Embryonic facial prominence (tissue), 1 donor: ENCODE measurements around the gene RGS9.
"Not testable (repeated sequence)": the region's sequence is repeated elsewhere in the genome, so short reads cannot be mapped to it uniquely, and the experiment has no call there.

ENCODE experiments used
- DNase-seq: peaks from one replicate; pipeline ENCODE4 v3.0.0-alpha.2; 2016; ENCODE audit errors: extremely low spot score

The RGS9 gene

DNA sequence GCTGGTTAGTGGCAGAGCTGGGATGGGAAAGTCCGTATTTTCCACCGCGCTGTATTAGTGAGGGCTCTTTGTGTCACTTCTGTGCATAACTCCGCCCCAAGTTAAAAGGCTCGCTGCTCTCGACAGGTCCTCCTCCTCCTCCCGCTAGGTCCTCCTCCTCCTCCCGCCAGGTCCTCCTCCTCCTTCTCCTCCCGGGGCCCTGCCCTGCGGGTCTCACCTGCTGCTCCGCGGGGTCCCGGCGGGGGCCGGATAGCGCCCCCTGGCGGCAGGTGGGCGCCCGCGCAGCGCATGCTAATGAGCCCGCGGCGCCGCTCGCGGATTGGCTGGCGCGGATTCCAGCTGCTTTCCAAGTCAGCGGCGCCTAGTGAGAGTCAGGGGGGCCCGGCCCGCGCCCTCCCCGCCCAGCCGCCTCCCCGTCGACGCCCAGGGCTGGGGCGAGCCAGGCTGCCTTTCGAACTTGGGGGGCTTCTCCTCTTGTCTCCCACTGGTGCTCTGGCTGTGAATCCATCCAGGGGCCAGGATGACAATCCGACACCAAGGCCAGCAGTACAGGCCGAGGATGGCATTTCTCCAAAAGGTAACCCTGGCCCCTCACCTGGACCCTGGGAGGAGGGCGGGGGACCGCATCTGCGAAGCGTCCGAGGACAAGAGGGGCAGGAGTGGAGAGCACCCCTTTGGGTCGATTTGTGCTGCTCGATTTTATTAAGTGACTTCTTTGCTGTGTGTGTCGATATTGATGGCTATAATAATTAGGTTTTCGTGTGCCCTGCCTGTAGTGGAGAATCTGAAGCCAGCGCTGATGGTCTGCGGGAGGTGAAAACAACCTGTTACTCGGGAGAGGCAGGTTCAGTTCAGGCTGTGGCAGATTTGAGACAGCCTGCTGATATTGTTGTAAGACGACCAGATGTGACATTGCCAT, at the start of gene RGS9:
Gene RGS9, plus strand, starts transcription at position 350 of the 919 bp plus-strand sequence. Its CDS starts 171 bp downstream, at position 521.
- no peak for DNase-seq

DNA sequence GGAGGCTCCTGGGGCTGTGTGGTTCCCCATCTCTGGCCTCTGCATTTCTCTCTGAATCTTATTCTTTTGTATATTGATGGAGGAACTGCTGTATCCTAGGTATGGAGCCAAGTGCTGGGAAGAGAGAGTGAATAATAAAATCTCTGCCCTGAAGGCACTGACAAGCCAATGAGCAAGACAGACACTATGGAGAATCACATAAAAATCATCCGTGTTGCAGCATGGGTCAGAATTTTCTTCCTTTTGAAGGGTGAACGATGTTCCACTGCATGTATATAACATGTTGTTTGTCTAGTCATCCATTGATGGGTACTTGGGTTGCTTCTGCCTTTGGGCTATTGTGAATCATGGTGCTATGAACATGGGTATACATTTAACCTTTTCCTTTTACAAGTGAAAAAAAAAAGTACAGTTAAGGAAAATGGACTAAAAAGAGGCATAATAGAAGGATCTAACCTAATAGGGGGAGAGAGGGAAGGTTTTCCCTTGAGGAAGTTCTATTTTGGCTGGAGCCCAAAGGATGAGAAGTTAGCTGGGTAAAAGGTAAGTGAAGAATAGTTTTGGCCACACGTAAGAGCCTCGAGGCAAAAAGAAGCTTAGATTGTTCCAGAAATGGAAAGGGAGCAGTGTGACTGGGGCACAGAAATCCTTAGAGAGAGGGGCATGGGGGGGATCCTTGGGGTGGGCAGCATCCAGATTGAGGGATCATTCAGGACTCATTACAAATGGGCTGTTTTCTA, 48.4 kb upstream of the RGS9 start:
- DNase-seq: no peak

DNA sequence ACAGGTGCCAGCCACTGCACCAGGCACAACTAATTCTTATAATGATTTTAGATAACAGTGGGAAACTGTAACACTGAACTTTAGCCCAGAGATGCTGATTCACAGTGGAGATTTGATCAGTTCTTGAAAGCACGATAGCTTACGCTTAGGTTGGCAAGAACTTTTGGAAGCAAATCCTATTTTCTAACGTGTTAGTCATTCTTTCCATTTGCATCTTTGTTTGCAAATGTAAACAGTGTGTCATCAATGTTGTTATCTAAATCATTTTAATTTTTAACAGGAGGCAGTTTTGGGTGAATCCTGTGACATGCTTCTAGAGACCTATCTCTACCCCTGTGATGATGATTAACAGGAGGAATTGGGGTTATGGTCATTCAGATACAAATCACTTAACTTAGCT, 44.9 kb upstream of the RGS9 start:
- no peak for DNase-seq

DNA sequence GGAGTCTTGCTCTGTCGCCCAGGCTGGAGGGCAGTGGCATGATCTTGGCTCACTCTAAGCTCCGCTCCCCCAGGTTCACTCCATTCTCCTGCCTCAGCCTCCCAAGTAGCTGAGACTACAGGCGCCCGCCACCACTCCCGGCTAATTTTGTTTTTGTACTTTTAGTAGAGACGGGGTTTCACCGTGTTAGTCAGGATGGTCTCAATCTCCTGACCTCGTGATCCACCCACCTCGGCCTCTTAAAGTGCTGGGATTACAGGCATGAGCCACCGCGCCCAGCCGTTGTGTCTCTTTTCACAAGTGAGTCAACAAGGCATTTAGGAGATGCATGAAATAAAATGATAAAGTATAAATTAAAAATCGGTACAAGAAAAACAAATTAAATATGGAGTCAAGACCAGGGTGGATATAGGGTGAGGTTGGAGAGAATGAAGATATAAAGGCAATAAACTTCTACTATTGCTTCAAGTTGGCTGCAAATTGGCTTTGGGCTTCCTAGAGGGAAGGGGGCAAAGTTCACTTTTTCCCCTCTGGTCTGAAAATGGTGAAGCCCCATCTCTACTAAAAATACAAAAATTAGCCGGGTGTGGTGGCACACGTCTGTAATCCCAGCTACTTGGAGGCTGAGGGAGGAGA, 44.3 kb upstream of the RGS9 start:
- DNase-seq: not testable (repeated sequence)

DNA sequence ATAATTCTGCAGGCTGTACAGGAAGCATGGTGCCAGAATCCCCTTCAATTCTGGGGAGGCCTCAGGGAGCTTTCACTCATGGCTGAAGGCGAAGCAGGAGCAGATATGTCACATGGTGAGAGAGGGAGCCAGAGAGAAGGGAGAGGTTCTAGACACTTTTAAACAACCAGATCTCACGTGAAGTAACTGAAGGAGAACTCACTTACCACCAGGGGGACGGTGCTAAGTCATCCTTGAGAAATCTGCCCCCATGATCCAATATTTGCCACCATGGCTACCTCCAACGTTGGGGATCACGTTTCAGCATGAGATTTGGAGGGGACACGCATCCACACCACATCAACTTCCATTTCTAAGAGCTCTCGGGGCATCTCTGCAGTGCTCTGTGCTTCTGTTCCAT, 43.2 kb upstream of the RGS9 start:
- no peak for DNase-seq

DNA sequence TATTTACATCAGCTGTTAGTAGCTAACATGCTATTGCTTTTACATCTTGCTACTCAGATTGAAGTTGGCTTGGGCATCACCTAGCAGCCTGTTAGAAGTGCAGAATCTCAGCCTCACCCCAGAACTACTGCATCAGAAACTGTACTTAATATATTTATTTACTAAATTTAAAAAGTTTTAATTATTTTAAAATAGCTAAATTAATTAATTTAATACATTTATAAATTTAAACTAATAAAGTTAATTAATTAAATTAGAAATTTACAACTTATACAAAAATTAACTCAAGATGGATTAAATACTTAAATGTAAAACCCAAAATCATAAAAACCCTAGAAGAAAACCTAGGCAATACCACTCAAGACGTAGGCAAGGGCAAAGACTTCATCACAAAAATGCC, 41.7 kb upstream of the RGS9 start:
- no peak for DNase-seq

DNA sequence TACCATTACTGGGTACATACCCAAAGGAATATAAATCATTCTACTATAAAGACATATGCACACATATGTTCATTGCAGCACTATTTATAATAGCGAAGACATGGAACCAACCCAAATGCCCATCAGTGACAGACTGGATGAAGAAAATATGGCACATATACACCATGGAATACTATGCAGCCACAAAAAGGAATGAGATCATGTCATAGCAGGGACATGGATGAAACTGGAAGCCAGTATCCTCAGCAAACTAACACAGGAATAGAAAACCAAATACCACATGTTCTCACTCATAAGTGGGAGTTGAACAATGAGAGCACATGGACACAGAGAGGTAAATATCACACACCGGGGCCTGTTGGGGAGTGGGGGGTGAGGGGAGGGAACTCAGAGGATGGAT, 40.8 kb upstream of the RGS9 start:
- not testable (repeated sequence) for DNase-seq

DNA sequence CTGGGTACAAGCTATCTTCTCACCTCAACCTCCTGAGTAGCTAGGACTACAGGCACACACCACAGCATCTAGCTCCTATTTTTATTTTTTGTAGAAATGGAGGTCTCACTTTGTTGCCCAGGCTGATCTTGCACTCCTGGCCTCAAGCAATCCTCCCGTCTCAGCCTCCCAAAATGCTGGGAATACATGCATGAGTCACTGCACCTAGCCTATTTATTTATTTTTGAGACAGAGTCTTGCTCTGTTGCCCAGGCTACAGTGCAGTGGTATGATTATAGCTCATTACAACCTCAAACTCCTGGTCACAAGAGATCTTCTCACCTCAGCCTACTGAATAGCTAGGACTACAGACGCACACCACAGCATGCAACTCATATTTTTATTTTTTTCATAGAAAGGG, 40.1 kb upstream of the RGS9 start:
- DNase-seq: no peak

DNA sequence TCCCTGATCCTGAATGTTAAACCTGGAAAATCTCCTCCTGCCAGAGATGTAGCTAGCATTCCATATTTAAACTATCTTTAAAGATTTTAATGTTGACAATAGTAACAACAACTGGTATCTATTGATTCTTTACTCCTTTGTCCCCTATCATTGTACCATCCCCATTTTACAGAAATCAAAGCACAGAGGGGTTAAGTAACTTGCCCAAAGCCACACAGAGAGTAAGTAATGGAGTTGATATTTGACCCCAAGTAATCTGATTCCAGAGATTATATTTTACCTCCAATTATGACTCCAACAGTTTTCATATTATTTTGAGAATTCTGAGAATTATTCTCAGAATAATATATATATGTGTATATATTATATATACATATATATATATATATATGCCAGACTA, 37.7 kb upstream of the RGS9 start:
- no peak for DNase-seq

DNA sequence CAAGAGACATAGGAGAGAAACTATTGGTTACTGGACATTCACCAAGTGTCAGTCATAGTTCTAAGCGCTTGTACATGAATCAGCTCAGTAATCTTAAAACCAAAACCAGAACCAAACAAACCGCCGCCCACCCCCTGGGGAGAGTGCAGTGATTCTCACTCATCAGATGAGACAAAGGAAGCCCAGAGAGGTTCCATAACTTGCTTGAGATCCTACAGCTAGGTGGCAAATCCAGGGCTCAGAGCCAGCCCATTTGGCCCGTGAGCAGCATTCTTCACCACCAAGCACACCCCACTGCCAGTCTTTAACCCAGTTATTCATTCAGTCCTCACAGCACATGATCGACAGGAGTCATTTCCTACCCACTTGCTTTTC, 37.2 kb upstream of the RGS9 start:
- no peak for DNase-seq

DNA sequence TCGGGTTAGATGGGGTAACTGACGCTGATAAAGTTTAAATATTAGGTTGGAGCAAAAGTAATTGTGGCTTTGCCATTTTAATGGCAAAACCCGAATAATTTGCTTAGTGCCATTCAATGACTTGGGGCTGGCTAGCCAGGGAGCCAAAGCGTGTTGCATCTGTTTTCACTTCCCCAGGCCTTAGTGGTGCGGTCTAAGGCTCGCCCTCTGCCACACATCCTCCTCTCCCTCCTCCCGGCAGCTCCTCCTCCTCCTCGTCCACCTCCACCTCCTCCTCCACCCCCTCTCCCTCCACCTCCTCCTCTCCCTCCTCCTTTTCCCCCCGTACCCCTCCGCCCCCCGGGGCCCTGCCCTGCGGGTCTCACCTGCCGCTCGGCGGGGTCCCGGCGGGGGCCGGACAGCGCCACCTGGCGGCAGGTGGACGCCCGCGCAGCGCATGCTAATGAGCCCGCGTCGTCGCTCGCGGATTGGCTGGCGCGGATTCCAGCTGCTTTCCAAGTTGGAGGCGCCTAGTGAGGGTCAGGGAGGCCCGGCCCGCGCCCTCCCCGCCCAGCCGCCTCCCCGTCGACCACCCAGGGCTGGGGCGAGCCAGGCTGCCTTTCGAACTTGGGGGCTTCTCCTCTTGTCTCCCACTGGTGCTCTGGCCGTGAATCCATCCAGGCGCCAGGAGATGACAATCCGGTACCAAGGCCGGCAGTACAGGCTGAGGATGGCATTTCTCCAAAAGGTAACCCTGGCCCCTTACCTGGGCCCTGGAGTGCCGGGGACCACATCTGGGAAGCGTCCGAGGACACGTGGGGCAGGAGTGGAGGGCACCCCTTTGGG, 36.6 kb upstream of the RGS9 start:
- no peak for DNase-seq

DNA sequence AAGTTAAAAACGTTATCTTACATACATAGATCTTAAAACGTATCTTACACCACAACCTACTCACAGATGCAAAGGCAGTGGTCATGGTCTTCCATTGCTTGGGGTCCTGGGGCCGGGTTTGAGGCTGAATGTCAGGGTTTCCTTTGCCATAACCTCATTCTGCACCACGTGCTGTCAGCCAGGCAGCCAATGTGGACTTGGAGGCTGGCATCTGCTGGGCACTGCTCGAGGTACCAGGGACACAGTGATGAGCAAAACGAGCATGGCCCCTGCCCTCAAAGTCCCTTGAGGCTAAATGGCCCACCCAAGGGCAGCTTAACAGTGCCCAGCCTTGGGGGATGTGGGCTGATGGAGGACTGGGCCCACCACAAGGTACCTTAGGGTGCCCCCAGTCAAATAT, 35.8 kb upstream of the RGS9 start:
- DNase-seq: no peak

DNA sequence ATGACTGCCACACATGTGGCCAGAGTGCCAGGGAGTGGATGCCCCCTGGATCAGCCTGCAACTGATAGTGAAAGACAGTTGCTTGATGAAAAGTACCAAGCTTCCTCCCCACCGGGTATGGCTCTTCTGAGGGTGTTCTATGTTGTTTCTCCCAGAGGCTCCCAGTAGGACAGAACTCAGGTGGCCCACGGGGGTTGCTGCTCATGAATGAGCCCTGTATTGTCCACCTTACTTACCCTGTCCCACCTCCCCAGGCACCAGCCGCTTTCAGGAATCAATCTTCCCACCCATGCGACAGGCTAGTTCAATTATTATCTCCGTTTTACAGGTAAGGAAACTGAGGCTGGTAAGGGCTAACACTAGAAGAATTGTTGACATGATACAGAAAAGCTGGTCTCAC, 34.9 kb upstream of the RGS9 start:
- no peak for DNase-seq

DNA sequence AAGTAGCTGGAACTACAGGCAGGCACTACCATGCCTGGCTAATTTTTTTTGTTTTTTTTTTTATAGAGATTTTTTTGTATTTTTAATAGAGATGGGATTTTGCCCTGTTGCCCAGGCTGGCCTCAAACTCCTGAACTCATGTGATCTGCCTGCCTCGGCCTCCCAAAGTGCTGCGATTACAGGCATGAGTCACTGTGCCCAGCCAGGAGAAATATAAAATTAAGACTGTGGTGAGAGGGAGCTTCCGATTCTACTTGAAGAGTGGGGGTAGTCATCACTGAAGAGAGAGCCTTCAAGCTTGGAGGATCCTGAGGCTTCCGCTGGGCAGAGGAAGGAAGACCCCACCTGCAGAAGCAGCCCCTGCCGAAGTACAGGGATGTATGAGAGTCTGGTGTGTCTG, 34.4 kb upstream of the RGS9 start:
- DNase-seq: no peak

DNA sequence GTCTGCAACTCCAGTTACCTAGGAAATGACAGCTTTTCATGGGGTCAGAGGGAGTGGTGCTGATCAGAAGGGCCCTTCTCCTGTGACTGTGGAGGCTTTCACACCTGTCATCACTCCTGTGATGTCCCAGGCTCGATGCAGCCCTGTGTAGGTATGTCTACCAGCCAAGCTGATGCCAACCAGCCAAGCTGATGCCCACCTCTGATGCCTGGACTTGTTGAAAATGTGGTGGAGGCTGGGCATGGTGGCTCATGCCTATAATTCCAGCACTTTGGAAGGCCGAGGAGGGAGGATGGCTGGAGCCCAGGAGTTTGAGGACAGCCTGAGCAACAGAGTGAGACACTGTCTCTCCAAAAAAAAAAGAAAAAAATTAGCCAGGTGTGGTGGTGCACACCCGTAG, 33.7 kb upstream of the RGS9 start:
- no peak for DNase-seq

DNA sequence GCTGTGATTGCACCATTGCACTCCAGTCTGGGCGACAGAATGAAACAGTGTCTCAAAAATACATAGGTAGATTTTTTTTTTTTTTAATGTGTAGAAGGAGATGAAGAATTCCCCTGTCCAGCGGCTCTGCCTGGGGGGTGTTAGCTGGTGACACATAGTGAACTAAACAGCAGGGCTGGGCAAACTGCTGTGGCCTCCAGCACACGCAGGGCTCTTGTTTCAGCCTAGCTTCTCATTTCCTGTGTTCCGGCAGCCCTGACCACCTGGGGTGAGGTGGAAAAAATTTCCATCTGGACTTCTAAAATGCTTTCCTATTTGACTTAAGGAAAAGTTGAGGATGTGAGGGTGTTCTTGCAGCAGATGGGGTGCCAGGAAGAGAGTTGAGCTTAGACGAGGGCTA, 33.3 kb upstream of the RGS9 start:
- DNase-seq: no peak

DNA sequence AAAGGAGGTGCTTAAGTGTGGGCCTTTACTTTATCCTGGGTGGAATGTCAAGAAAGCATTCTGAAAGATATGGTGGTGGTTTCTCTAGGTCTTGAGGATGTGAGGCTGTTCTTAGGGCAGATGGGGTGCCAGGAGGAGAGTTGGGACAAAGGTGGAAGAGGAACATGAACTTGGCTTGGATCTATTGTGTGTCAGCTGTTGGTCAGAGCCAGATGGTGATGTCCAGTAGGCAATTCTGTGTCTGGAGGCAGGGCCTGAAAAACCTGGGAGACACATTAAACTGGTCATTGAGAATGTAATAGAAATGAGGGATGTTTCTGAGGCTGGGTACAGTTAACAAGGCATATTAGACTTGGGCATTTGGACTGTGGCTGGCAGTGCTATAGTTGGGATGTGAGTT, 32.6 kb upstream of the RGS9 start:
- no peak for DNase-seq

DNA sequence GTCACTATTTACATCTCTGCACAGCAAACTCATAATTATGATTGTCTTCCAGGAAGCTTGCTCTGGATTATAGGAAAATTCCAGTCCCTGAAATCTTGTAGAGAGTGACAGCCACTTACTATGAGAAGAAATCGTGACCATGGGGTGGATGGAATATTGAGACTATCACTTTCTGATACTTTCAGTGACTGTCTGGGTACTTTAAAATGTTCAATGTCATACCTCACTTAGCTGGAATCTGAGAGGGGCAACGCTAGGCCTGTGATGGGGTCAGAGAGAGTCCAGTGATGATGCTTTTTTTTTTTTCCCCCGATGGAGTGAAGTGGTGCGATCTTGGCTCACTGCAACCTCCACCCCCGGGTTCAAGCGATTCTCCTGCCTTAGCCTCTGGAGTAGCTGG, 32.2 kb upstream of the RGS9 start:
- DNase-seq: no peak

DNA sequence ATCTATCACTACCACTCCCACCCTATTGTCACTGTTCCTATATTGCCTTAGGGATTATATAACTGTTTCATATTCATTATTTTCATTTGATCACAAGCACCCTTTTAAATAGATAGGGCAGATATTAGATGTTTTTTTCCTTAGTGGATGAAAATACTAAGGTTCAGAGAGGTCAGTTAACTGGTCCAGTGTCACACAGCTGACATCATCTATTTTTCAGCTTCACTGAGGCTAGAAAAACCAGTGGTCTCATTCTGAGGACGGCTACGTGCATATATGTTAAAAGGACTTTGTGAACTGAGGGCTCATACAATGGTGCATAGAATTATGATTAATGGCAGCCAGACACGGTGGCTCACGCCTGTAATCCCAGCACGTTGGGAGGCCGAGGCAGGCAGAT, 29.0 kb upstream of the RGS9 start:
- no peak for DNase-seq

DNA sequence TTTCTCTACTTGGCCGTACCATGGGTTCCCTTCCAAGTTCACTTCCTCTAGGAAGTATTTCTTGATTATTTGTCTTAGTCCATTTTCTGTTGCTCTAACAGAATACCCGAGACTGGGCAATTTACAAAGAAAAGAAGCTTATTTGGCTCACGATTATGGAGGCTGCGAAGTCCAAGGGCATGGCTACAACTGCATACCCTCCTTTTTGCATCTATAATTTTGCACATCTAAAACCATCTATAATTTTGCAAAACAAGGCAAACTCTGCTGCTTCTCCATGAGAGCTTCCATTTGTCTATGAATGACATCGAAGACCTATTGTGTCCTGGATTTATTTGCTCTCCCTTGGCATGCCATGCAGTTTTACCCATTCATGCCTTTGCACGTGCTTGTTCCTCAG, 27.6 kb upstream of the RGS9 start:
- DNase-seq: no peak

DNA sequence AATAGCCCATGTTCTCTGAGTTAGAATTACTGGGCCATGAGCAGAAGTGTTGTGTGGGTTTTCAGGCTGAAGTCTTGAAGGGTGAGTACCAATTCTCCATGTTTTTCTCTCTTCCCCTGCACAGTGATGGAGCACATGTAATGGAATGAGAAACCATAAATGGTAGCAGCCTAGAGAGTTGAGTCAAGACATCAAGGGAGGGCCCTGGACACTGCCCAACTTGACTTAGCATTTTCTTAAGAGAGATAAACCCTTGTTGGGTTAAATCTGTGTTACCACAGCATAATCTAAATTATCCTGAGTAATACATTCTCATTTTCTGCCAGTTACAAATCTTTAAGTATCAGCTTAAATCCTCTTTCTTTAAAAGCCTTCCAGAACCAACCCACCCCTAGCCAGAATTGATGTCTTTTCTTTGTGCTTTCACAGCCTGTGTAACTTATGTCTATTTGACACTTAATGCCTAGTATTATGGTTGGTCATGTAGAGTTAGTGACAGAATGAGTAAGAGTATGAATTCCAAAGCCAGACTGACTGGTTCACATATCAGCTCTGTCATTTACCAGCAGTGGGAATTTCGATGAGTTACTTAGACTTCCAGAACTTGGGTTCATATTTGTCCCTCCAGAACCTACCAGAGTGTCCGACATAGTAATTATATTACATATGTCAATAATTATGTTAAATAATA, 27.0 kb upstream of the RGS9 start:
- no peak for DNase-seq
